HPDE6-E6E7 (cell line): ENCODE results near the gene RIN3.
"Not testable (repeated sequence)": the region's sequence is repeated elsewhere in the genome, so short reads cannot be mapped to it uniquely, and the experiment has no call there.

Source experiments
- DNase-seq: peaks from one replicate; pipeline ENCODE4 v3.0.0; 2011; ENCODE audit warnings: missing footprints; ENCODE audit errors: extremely low spot score

RIN3 gene

DNA sequence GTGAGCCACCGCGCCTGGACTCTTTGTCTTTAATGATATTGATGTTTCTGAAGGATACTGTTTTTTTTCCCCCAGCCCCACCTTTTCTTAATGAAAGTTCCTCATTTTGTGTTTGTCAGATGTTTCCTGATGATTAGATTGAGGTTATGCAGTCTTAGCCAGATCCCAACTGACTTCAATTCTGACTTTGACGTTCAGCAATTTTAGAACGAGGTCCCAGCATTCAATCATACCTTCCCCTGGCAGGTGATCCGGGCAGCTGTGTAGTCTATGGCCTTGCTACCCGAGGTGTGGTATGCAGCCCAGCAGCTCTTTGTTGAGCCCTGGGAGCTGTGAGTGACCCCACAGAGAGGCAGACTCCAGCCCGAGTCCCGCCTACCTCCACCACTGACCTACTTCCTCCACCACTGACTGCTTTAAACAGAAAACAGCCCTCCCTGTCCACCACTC lies 152.1 kb downstream of the RIN3 start:
- DNase-seq, result no peak

DNA sequence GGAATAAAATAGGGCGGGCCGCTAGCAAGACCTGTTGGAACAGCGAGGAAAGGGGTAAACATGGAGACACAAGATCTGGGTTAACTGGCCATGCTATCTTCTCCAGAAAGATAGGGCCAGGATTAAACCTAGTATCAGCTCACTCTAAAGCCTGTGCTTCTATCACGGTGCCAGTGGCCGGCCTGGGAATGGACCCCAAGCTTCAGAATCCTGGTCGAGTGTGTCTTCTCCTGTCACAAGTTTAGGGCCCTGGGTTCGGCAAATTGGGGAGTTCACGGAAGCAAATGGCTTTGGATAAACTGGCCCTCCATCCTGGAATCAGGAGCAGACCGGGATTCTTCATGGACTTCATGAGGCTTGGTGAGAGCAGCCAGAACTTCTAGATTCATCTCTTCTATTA lies 152.7 kb downstream of the RIN3 start:
- no peak for DNase-seq

DNA sequence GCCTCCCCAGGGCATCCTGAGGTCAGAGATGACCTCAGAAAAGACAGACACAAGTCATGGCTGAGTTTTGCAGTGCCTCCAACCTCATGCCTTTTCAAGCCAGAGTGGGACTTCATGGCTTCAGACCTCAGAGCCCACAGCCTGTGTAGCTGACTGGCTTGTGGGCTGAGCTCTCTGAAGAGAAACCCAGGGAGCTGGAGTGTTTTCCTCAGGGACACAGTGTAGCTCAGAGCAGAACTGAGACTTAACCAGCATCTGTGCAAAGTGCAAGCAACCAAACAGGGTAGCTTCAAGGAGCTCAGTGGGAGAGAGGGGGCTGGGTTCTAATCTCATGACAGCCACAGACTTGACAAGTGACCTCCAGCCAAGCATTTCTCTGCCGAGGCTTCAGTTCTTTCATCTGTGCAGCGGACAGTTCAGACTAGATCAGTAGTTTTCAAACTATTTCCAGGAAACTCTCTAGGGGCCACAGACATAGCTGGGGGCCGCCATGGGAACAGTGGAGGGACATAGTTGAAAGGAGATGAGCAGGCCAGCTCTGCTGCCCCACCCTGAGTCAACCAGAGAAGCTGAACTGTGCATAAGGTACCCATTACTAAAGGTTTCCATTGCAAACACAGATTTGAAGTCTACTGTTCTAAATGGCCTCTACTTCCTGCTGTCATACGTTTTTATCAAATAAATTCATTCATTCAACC lies 154.8 kb downstream of the RIN3 start:
- DNase-seq, result no peak

DNA sequence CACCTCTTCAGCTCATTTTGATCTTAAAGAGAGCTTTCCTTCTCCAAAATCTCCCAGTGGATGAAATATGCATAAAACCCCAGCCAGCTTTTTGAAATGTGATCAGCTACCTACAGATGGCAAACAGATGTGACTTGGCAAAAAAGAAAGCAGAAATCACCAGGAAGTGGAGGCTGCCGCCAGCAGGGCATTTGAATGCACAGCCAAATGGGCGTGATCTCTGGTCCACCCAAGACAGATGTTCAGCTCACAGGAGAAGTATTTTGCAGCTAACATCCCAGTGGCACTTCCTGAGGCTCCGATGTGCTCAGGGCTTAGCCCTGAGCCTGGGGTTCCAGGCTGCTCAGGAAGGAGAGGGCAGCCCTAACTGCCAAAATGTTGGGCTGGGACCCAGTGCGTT lies 156.6 kb downstream of the RIN3 start:
- no peak for DNase-seq

DNA sequence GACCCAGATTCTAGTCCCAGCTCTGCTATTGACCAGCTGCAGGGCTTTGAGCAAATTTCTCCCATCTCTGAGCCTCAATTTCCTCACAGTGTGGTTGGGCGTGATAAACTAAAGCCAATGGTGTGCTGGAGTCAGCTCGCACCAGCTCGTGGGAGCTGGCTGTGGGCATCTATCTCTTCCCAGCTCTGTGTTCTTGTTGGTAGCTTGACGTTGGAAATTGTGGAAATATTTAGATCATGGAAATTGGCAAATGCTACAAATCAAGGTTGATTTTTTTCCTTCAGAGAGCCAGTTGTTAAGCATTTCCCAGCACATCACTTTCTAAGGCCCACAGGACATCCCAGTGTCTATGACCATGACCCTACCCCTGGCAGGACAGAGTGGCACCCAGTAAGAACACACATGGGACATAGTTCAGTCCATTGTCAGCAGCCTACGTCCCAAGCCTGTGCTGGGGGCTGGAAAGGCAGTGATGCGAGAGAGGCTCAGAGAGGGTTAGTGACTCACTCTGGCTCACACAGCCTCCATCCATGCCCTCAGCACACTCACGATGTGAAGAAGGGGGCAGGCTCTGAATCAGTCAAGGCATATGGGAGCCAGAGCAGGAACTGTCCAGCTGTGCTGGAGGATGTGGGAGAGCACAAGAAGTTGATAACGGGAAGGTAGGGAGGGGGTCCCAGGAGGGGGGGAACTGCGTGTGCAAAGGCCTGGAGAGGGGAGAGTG lies 157.2 kb downstream of the RIN3 start:
- no peak for DNase-seq

DNA sequence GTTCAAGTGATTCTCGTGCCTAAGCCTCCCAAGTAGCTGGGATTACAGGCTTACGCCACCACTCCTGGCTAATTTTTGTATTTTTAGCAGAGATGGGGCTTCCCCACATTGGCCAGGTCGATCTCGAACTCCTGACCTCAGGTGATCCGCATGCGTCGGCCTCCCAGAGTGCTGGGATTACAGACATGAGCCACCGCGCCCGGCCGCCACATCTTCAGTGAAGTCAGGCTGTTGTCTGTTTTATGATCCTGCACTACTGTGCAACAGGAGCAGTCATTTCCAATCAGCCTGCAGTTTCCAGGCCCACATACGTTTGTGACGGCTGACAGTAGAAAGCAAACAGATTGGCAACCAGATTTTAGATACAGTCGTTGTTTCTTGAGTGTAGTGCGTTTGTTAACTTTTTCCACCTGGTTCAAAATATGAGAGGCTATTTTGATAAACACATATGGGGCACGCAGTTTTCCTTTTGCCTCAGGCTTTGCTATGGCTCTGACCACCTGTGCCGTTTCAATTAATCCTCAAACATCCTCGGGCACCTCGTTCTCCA lies 160.1 kb downstream of the RIN3 start:
- DNase-seq, result no peak

- DNase-seq, result no peak
These were observed 161.8 kb downstream of the RIN3 start for GRCh38 chr14:92675421-92675820.

GRCh38 chr14:92675976-92676375 lies 162.4 kb downstream of the RIN3 start:
- no peak for DNase-seq

GRCh38 chr14:92676403-92677086 lies 163.0 kb downstream of the RIN3 start:
- DNase-seq, result no peak

DNA sequence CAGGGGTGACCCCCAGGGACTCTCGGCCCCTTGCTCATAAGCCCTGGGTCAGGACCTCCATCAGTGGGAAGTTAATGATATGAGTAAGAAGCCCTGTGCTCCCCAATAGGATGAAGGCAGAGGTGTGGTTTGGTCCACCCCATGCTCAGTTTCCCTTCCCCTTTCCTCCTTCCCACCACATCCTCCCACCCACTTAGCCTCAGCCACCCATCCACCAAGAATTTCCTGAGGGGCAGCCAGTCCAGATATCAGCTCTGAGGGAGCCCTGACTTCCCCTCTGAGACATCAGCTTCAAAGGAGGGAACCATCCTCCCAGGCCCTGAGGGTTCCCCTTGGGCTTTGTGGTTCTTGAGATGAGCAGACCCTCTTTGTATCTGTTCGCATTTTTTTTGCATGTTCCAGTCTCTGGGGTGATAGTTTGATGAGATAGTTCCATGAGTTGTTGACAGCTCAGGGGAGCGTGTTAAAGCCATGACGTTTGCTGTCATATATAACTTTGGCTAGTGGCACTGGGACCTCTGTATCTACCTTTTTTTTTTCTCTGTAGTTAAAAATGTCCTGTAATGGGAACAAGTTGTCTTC lies 163.6 kb downstream of the RIN3 start:
- DNase-seq, result no peak

DNA sequence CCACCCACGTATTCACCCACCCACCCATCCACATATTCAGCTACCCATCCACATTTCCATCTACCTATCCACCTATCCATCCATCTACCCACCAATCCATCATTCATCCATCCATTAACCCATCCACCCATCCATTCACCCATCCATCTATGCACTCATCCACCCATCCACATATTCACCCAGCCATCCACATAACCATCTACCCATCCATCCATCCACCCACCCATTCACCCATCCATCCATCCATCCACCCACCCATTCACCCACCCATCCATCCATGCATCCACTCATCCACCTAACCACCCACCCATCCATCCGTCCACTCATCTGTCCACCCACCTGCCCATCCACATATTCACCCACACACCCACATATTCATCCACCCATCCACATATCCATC lies 164.4 kb downstream of the RIN3 start:
- no peak for DNase-seq

DNA sequence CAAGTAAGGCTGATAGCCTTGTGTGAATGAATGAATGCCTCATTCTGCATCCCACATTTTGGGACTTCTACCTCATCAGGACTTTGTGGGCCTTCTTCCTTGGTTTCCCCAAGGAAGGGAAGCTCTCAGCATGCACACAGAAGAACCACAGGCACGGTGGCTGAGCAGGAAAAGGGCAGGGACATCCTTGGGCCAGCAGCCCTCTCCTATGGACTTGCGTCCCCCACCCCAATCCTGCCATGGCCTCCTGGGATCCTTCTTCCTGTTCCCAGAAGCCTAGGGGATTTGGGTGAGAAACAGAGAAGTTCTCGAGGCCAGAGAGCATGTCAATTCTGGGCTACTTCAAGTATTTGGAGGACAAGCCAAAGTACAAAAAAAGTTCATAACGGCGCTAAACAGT lies 165.2 kb downstream of the RIN3 start:
- no peak for DNase-seq

DNA sequence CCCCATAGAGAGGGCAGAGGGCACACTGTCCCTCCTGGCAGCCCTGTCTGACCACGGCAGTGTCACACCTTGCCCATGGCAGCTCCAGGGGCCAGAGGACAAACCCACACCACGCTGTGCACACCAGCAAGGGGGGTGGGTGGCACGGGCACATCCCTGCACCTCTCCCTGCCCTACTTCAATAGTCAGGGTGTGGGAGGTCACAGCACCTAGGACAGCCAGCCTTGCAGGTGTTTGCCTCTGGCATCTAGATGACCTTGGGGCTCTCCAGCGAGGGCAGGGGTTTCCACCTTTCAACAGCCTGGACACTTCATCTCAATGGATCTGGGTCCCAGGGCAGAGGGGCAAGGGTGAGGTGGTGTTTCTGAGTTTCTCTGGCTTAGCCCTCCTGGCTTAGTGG lies 165.7 kb downstream of the RIN3 start:
- DNase-seq, result no peak

GRCh38 chr14:92680330-92680729 lies 166.7 kb downstream of the RIN3 start:
- DNase-seq, result not testable (repeated sequence)

DNA sequence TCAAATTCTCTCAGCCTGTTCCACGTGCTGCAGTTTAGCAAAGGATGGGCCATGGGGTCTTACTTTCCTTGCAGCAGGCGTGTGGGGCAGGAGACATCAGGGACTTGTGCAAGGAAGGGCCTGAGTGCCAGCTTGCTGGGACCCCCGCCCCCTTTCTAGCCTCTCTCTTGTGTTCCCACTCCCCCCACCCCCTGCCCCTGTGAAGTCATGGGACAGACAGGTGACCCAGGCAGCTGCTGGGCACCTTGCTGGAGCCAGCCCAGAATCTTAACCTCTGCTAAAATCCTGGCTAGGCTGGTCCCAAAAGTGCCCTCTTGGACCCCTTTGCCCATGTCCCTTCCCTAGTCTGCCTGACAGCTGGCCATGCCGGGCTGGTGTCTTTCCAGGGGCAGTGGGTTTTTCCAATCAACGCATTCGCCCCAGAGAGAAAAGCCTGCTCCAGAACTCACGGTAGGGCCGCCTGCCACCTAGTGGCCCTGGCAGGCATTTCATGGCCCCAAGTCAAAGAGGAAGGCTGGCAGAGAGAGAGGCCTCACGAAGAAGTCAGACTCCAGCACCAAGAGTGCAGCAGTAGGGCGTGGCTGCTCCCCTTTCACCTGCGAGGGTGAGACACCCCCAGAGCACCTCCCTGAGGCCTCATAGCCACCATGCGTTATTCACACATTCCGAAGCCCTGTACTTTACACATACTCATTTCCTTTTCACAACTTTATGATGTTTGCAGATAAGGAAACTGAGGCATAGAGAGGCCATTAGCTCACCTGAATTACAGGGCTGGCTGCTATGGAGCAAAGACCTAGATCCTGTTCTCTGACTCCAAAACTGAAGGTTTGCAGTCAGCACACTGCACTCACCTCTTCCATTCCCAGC lies 167.4 kb downstream of the RIN3 start:
- peak; percentile 76 for DNase-seq

DNA sequence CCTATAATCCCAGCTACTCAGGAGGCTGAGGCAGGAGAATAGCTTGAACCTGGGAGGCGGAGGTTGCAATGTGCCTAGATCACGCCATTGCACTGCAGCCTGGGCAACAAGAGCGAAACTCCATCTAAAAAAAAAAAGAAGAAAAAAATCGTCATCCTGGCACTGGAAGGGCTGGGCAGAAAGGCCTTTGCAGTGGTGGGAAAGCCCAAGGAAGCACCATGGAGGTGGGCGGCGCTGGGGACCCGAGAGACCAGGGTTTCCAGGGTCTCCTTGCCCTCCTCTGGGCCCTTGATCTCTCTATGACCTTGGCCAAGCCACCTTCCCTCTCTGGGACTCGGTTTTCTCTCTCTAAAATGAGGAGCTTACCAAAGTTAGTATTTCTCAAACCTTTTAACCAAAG lies 169.5 kb downstream of the RIN3 start:
- DNase-seq, result no peak

DNA sequence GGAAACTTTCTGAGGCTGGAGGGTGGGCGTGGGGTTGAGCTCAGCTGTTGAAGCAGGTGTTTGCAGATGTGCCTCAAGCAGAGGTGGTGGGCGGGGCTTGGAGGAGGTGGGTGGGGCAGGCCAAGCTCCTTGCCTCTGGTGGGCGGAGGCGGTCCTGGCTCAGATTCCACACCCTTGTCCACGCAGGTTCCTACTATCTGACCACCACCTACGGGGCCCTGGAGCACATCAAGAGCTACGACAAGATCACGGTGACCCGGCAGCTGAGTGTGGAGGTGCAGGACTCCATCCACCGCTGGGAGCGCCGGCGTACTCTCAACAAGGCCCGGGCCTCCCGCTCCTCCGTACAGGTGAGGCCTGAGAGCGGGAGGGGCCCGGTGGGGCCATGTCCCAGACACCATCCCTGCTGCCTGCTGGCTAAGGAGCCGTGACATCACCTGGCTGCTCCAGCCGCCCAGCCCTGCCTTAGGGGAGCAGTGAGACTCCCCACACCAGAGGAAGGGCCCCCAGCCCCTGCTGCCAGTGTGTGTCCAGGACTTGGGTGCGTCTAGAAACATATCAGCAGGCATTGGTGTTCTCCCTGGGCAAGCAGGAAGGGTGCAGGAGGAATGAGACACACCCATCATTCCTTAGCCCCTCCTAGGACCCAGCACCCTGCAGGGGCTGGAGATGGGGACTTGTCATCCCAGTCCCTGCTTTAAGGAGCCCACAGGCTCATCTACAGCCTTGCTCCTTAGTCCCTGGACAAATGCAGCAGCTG lies 171.4 kb downstream of the RIN3 start:
- DNase-seq, result no peak

DNA sequence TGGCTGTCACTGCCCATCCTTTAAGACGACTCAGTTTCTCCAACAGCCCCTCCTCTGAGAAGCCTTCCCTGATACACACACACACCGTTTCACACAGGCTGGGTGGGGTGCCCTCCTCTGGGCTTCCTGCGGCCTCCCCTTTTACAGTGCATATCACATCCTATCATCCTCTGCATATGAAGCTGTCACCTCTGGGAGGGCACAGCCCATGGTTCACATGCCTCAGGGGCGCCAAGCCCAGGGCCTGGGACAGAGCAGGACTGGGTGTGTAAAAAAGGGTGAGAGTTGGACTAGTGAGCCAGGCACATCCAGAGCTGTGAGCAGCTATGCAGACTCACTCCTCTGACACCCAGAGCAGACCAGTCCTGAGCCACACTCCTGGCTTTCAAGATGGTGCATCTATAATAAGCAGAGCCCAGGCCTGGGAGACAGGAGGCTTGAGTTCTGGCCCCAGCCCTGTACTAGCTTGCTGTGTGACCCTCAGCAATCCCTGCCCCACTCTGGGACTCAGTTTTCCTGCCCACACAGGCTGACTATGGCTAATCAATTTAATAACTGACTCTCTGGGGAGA lies 172.3 kb downstream of the RIN3 start:
- DNase-seq, result no peak

- DNase-seq, result no peak
These were observed 172.9 kb downstream of the RIN3 start for GRCh38 chr14:92686411-92686899.

GRCh38 chr14:92686900-92687427 lies 173.4 kb downstream of the RIN3 start:
- DNase-seq, result peak; percentile 91
